Iris pigment epithelial cell (primary cell): Measurements from ENCODE around the gene NBAS.
A peak's percentile ranks its signal among the peaks of the same experiment; 100 is the strongest.
"Not testable (repeated sequence)": the region's sequence is repeated elsewhere in the genome, so short reads cannot be mapped to it uniquely, and the experiment has no call there.

Source experiments
- DNase-seq: peaks from one replicate; pipeline ENCODE4 v3.0.0-alpha.2; 2011; ENCODE audit warnings: low read depth

The NBAS gene

GRCh38 chr2:15527074-15527739 is 33.9 kb downstream of the NBAS start:
- DNase-seq = no peak

DNA sequence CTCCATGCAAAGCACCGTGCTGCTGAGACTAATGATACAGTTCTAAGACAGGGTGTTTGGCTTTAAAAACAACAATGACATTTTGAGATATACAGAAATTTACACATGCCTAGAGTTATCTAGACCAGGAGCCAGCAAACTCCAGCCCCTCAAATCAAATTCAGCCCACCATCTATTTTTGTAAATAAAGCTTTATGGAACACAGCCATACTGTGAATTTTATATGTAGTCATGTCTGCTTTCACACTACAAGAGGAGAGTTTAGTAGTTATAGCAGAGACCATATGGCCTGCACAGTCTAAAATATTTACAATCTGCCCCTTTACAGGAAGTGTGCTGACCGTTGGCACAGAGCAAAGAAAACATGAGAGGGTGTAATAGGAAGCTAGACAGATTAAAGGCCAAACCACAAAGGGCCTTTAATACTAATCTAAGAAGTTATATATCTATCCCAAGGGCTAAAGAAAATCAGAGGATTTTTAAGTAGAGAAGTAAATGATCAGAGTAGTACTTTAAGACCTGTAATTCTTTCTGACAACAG is 39.4 kb downstream of the NBAS start:
- peak; percentile 30 for DNase-seq

DNA sequence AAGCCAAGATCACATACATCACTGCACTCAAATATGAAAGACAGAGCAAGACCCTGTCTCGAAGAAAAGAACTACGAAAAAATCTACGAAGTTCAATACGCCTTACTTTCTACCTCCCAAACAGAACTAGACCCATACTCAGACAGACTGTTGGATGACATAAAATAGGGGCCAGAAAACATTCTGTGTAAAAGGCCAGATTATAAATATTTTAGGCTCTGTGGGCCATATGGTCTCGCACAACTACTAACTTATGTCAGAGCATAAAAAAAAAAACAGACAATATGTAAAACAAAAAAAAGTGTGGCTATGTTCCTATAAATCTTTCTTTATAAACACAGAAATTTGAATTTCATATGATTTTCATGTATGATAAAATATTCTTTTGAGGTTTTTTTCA is 40.8 kb downstream of the NBAS start:
- no peak for DNase-seq

DNA sequence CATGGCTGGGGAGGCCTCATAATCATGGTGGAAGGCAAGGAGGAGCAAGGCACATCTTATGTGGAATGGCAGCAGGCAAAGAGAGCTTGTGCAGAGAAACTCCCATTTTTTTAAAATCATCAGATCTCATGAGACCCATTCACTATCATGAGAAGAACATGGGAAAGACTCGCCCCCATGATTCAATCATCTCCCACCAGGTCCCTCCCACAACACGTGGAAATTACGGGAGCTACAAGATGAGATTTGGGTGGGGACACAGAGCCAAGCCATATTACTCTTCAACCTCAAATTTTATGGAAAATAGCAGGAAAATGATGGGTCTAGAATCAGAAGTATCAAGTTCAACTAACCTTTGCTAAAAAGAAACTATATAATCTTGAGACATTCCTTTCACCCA is 42.4 kb downstream of the NBAS start:
- DNase-seq = not testable (repeated sequence)

- no peak for DNase-seq
These were observed 43.3 kb downstream of the NBAS start for GRCh38 chr2:15517793-15518192.

- DNase-seq = no peak
These were observed 49.4 kb downstream of the NBAS start for GRCh38 chr2:15511686-15512085.

- no peak for DNase-seq
These were observed 50.6 kb downstream of the NBAS start for GRCh38 chr2:15510552-15510951.

DNA sequence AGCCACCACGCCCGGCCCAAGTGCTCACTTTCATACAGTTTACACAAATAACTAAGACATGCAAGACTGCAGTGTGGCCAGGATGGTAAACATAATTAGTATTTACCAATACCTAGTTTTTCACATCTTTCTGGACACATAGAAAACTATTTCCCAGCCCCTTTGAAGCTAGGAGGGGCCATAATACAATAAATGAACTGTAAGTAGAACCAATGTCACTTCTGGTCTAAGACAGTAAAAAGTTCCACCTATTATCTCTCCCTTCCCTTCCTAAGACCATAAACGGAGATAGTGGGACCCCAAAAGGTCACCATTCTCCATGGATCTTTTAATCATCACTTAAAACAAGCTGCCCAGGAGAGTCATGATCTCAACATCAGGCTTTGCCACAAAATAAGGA is 51.0 kb downstream of the NBAS start:
- no peak for DNase-seq

- DNase-seq = no peak
These were observed 53.4 kb downstream of the NBAS start for GRCh38 chr2:15507697-15508096.

- DNase-seq = peak; percentile 19
These were observed 54.1 kb downstream of the NBAS start for GRCh38 chr2:15507061-15507460.

DNA sequence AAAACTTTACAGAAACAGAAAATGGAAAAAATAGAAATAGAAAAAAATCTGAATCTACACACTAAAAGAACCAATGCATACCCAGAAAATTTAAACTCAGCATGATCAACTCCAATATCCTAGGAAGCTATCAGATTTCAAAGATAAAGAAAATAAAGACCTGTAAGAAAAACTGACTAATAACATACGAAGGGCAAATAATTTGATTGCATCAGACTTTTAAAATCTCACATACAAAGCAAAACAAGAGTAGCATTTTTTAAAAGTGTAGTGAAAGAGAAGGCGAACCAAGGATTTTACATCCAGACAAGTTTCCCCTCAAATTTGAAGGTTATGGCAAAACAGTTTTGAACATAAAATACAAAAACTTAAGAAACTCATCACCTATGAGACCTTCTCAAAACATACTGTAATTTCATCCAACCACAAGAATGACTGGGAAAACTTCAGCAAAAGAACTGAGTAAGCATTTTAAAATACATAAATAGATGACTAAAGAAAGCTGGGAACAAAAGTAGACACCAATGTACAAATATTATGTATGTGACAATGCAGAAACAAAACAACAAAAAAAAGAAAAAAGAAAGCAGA is 54.8 kb downstream of the NBAS start:
- DNase-seq = peak; percentile 62

GRCh38 chr2:15504882-15505663 is 56.1 kb downstream of the NBAS start:
- no peak for DNase-seq

- not testable (repeated sequence) for DNase-seq
These were observed 61.9 kb downstream of the NBAS start for GRCh38 chr2:15499251-15499650.

GRCh38 chr2:15498554-15498953 is 62.6 kb downstream of the NBAS start:
- no peak for DNase-seq

DNA sequence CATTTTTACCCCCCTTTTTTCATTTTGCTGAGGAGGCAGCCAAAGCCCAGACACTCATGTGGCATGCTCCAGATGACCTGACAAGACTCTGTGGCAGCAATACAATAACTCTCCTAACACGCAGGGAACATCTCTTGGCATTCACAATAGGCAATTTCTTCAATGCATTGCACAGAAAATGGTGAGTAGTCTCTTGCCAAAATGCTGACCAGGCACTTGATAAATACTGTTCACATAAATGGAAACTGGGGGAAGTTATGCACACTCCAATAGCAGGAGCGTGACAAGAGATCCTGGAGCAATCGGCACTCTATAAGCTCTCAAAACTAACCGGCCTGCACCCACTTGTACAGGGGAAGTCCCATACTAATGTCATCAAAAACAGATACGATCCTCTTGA is 66.3 kb downstream of the NBAS start:
- no peak for DNase-seq

DNA sequence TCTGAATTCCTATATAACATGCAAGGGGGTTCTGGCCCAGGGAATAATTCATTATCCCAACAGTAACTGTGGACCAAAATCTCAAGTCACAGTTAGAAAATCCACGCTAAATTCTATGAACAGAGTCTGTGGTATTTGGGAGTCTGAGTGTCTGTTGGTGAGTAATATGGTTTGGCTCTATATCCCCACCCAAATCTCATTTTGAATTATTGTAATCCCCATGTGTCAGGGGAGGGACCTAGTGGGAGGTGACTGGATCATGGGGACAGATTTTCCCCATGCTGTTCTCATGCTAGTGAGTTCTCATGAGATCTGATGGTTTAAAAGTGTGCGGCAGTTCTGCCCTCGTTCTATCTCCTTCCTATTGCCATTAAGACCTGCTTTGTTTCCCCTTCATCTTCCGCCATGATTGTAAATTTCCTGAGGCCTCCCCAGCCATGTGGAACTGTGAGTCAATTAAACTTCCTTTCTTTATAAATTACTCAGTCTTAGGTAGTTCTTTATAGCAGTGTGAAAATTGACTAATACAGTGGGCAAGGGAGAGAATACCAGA is 68.3 kb downstream of the NBAS start:
- no peak for DNase-seq

DNA sequence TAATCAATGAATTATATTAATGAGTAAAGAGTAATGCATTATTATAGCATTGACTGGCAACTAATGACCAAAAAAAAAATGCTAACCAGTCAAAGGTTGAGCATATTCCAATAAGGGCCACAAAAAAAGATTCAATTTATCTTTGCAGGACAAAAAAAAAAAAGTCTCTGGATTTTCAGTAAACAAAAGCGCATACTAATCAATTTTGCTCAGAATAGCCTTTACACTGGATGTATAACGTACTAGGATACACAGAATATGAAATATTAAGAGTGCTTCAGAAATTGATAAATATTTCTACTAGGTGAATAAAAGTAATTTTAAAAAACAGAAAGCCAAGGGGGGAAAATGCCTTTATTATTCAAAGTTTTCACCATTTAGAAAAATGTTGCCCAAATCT is 74.4 kb downstream of the NBAS start:
- no peak for DNase-seq

DNA sequence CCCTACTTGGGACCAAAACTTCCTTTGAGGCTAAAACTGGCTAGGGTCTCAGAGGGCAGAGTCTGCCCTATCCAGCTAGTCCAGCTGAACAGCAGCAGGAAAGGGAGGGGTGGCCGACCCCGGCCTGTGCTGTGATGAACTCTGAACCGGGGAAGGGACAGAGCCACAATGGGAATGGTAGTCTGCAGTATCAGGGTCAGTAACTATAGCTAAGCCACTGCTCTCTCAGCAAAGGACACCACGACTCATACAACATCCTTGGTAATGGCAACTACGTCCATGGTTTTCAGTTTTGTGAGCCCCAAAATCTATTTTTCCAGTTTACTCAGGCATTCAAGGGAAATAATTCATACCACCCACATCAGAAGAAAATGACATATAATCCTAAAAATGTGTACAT is 75.2 kb downstream of the NBAS start:
- no peak for DNase-seq

DNA sequence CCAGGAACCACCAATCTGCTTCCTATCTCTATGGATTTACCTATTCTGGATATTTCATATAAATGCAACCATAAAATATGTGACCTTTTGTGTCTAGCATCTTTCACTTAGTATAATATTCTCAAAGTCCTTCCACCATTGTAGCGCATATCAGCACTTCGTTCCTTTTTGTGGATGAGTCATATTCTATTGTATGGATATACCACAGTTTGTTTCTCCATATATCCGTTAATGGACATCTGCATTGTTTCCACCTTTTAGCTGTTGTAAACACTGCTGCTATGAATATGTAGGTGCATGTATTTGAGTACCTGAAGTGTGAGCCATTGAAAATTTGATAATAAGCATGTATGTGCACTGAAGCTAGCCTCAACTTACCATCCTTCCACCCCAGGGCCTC is 80.1 kb downstream of the NBAS start:
- DNase-seq = no peak

- DNase-seq = no peak
These were observed 80.6 kb downstream of the NBAS start for GRCh38 chr2:15480552-15480951.

DNA sequence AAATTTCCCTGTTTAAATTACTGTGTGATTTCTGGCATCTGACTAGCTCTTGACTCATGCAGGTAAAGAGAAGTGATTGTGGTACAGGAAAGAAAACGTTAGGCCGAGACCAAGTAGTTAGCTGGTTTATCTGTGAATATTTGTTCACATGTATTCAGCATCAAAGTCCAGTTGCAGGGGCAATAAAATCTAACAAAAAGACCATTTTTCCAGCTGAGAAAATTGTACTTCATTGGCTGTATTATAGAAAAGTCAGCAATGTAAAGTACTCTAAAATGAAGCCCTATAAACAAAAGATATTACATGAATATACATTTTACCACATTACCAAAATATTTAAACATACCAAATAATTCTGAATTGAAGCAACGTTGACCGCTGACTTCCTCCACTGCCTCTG is 88.3 kb downstream of the NBAS start:
- DNase-seq = no peak

GRCh38 chr2:15472133-15472532 is 89.0 kb downstream of the NBAS start:
- no peak for DNase-seq

DNA sequence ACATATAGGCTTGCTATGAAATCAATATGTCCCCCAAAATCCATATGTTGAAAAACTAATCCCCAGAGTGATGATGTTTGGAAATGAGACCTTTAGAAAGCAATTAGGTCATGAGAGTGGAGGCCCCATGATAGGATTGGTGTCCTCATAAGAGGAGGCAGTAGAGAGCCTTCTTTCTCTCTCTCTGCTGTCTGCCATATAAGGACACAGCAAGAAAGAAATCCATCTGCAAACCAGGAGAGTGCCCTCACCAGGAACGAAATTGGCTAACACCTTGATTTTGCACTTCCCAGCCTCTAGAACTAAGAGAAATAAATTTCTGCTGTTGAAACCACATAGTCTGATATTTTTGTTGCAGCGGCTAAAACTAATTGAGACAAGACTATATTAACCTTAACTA is 89.5 kb downstream of the NBAS start:
- no peak for DNase-seq
